ENCODE measurements around the gene STOML1. TPM values are rescaled to one million over a fixed set of nuclear protein-coding genes. Genes with fewer than 3 reads are reported as not detected.

Gene STOML1
- total and polyA plus RNA-seq, 2 experiments from 2014 or later: 2.3 to 2.4 TPM

- Histone ChIP-seq H3K27ac (ENCODE audit: low read depth) (no peak overlapping the region), H3K27me3 (ENCODE audit: insufficient read depth) (peaks cover 4% of the 10 kb centered on the region; the same call in 1 of the 2 replicates), H3F3A (replicated peaks; ENCODE audit: low read depth) (no peaks in the 10 kb centered on the region), H3K4me2 (no peak overlapping the region), H4K20me1 (replicated peaks; ENCODE audit: insufficient read depth) (peaks cover 13% of the 10 kb centered on the region), H3K4me1 (ENCODE audit: insufficient read depth) (peaks cover 9% of the 10 kb centered on the region), H3K4me3 (no peak overlapping the region), H3K36me3 (ENCODE audit: insufficient read depth) (peaks cover 12% of the 10 kb centered on the region; the same call in 1 of the 2 replicates), H3K79me2 (replicated peaks; ENCODE audit: insufficient read depth) (peaks cover 49% of the 10 kb centered on the region), H3K9me2 (ENCODE audit: insufficient read depth) (no peaks in the 10 kb centered on the region), H2AFZ (no peak overlapping the region)
- Mint-ChIP-seq H3K4me1 (peaks cover 21% of the 10 kb centered on the region), H3K36me3 (ENCODE audit: low read depth) (peaks cover 10% of the 10 kb centered on the region; the same call in 2 of the 3 replicates), H3K27me3 (ENCODE audit: insufficient read depth, low read depth, poor library complexity) (peaks cover 11% of the 10 kb centered on the region), H3K4me3 (no peak overlapping the region), H3K9me3 (no peaks in the 10 kb centered on the region), H3K27ac (no peak overlapping the region)
- DNase-seq (ENCODE audit: low spot score) (no peak), ATAC-seq (no peak)
- TF ChIP-seq ZNF462 (CRISPR knock-in tag; IDR thresholded peaks at IDR 0.05) (no peak), CREB1 (CRISPR knock-in tag; IDR thresholded peaks at IDR 0.05; ENCODE audit: low read depth) (no peak), EZH2phosphoT487 (IDR thresholded peaks at IDR 0.05; ENCODE audit: unreplicated experiment) (no peak), NANOG (IDR thresholded peaks at IDR 0.05; ENCODE audit: borderline replicate concordance) (no peak), ZNF331 (CRISPR knock-in tag; IDR thresholded peaks at IDR 0.05; ENCODE audit: low read depth) (no peak), POLR2AphosphoS5 (IDR thresholded peaks at IDR 0.05; ENCODE audit: low read depth) (no peak), REST (IDR thresholded peaks at IDR 0.05; ENCODE audit: unreplicated experiment) (no peak), CTCF (conservative IDR thresholded peaks at IDR 0.05; ENCODE audit: low read depth in 2 of 2) (no peak), EZH2 (IDR thresholded peaks at IDR 0.05; ENCODE audit: low read depth, unreplicated experiment) (no peak), JUNB (IDR thresholded peaks at IDR 0.05; ENCODE audit: unreplicated experiment) (no peak), ZNF114 (CRISPR knock-in tag; IDR thresholded peaks at IDR 0.05) (no peak), STAT1 (IDR thresholded peaks at IDR 0.05; ENCODE audit: unreplicated experiment) (no peak)
These were observed 5.9 kb upstream of the STOML1 start for GRCh38 chr15:73997986-73998385.
